SU-DHL-6 (cell line): Measurements from ENCODE around the gene ARMC7.

ENCODE experiments used
- H2AFZ ChIP-seq: fragments of 200-600 bp; sonication (generic); 2 replicates; pipeline ENCODE4 v1.6.1; 2014; ENCODE audit warnings: low read depth, mild to moderate bottlenecking, moderate library complexity, mixed read lengths, antibody characterized with exemption, low read length; ENCODE audit not compliant: severe bottlenecking
- H3F3A ChIP-seq: fragments of 200-600 bp; shearing (Covaris generic); 2 replicates; pipeline ENCODE4 v1.6.0; 2016; ENCODE audit warnings: antibody characterized with exemption, mild to moderate bottlenecking; ENCODE audit not compliant: insufficient read depth
- H3K27ac ChIP-seq: fragments of 200-600 bp; sonication (generic); 2 replicates; pipeline ENCODE4 v1.5.1; 2016; ENCODE audit warnings: low read depth, mild to moderate bottlenecking, low read length, moderate library complexity, mixed read lengths
- H3K27me3 ChIP-seq: fragments of 200-600 bp; sonication (generic), shearing (Covaris generic); 2 replicates; pipeline ENCODE4 v1.6.0; 2014; ENCODE audit warnings: mild to moderate bottlenecking, low read length
- H3K36me3 ChIP-seq: fragments of 200-600 bp; sonication (generic); 2 replicates; pipeline ENCODE4 v1.6.1; 2014; ENCODE audit warnings: mild to moderate bottlenecking, low read length, mixed read lengths
- H3K4me2 ChIP-seq: fragments of 300-600, 200-600 bp; shearing (Covaris generic), sonication (generic); 2 replicates; pipeline ENCODE4 v1.6.0; 2014; ENCODE audit warnings: low read length, low read depth, mild to moderate bottlenecking; ENCODE audit not compliant: poor library complexity, severe bottlenecking
- H3K4me3 ChIP-seq: fragments of 200-600 bp; sonication (generic); 2 replicates; pipeline ENCODE4 v1.5.1; 2014; ENCODE audit warnings: antibody characterized with exemption, low read length, mild to moderate bottlenecking, mixed read lengths; ENCODE audit not compliant: insufficient read depth, poor library complexity, severe bottlenecking
- H3K79me2 ChIP-seq: fragments of 200-600 bp; sonication (generic); 2 replicates; pipeline ENCODE4 v1.6.1; 2014; ENCODE audit warnings: mild to moderate bottlenecking, low read length, moderate library complexity; ENCODE audit not compliant: insufficient read depth
- H3K9ac ChIP-seq: fragments of 200-600 bp; sonication (generic); 2 replicates; pipeline ENCODE4 v1.7.0; 2014; ENCODE audit warnings: mild to moderate bottlenecking, low read length
- H3K9me2 ChIP-seq: fragments of 200-600 bp; sonication (generic); replicated peaks from 2 replicates; pipeline ENCODE4 v1.6.1; 2014; ENCODE audit warnings: low read length; ENCODE audit not compliant: insufficient read depth
- H3K9me3 ChIP-seq: fragments of 200-600 bp; sonication (generic); 2 replicates; pipeline ENCODE4 v1.6.1; 2014; ENCODE audit warnings: low read length, mixed read lengths; ENCODE audit not compliant: insufficient read depth
- H4K20me1 ChIP-seq: fragments of 200-600 bp; sonication (generic); 2 replicates; pipeline ENCODE4 v1.6.1; 2014; ENCODE audit warnings: low read depth, mild to moderate bottlenecking, antibody characterized with exemption, low read length, moderate library complexity, mixed read lengths
- CTCF ChIP-seq: fragments of 200-600 bp; sonication (generic); IDR thresholded peaks from one replicate; pipeline ENCODE4 v1.5.1; 2017; ENCODE audit warnings: antibody characterized with exemption, mild to moderate bottlenecking, low read length, moderate library complexity; ENCODE audit not compliant: insufficient read depth, poor library complexity, severe bottlenecking
- EZH2phosphoT487 ChIP-seq: fragments of 200-600 bp; sonication (generic), shearing (Covaris generic); conservative IDR thresholded peaks from 2 replicates; pipeline ENCODE4 v1.6.1; 2018; ENCODE audit warnings: mild to moderate bottlenecking, antibody characterized with exemption, low read length, moderate library complexity, mixed read lengths

The ARMC7 gene

GRCh38 chr17:75091855-75092327 is 17.9 kb upstream of the ARMC7 start:
- H3K36me3 ChIP-seq = no peaks in the 10 kb centered on the region
- no peaks in the 10 kb centered on the region for H3K79me2 ChIP-seq
- no peaks in the 10 kb centered on the region for H4K20me1 ChIP-seq
- no peaks in the 10 kb centered on the region for H3K9me3 ChIP-seq
- H3F3A ChIP-seq = no peaks in the 10 kb centered on the region
- H3K27me3 ChIP-seq = no peaks in the 10 kb centered on the region
- TF ChIP-seq EZH2phosphoT487 (no peak), CTCF (no peak)
- no peak overlapping the region for H3K4me2 ChIP-seq
- no peak overlapping the region for H3K9ac ChIP-seq
- no peaks in the 10 kb centered on the region for H3K9me2 ChIP-seq
- H3K27ac ChIP-seq = no peak overlapping the region
- H3K4me3 ChIP-seq = no peak overlapping the region
- no peak overlapping the region for H2AFZ ChIP-seq

- H3K27ac ChIP-seq = no peak overlapping the region
Observed at GRCh38 chr17:75093548-75094158, 16.1 kb upstream of the ARMC7 start.

GRCh38 chr17:75094871-75095399 is 14.8 kb upstream of the ARMC7 start:
- no peaks in the 10 kb centered on the region for H3K27me3 ChIP-seq
- H3K79me2 ChIP-seq = no peaks in the 10 kb centered on the region
- H3F3A ChIP-seq = no peaks in the 10 kb centered on the region
- no peak overlapping the region for H3K4me3 ChIP-seq
- no peak overlapping the region for H2AFZ ChIP-seq
- H3K9ac ChIP-seq = no peak overlapping the region
- H3K36me3 ChIP-seq = no peaks in the 10 kb centered on the region
- H3K9me2 ChIP-seq = no peaks in the 10 kb centered on the region
- no peak overlapping the region for H3K4me2 ChIP-seq
- no peaks in the 10 kb centered on the region for H4K20me1 ChIP-seq
- no peak overlapping the region for H3K27ac ChIP-seq
- H3K9me3 ChIP-seq = no peaks in the 10 kb centered on the region
- TF ChIP-seq CTCF (no peak), EZH2phosphoT487 (no peak)

More at GRCh38 chr17:75093548-75094158, 16.1 kb upstream of the ARMC7 start:
- no peaks in the 10 kb centered on the region for H3F3A ChIP-seq
- H3K9me3 ChIP-seq = no peaks in the 10 kb centered on the region
- no peak overlapping the region for H3K9ac ChIP-seq
- H3K79me2 ChIP-seq = no peaks in the 10 kb centered on the region
- no peak overlapping the region for H2AFZ ChIP-seq
- TF ChIP-seq CTCF (no peak), EZH2phosphoT487 (no peak)
- H4K20me1 ChIP-seq = no peaks in the 10 kb centered on the region
- no peaks in the 10 kb centered on the region for H3K27me3 ChIP-seq
- no peak overlapping the region for H3K4me2 ChIP-seq
- no peaks in the 10 kb centered on the region for H3K9me2 ChIP-seq
- no peak overlapping the region for H3K4me3 ChIP-seq
- H3K36me3 ChIP-seq = no peaks in the 10 kb centered on the region
